ENCODE measurements around the gene CCL1.

CCL1 gene

GRCh38 chr17:34382621-34383124 lies 19.6 kb upstream of the CCL1 start:
- no peak for DNase-seq

- DNase-seq: no peak
Observed at GRCh38 chr17:34379868-34380267, 16.8 kb upstream of the CCL1 start.

GRCh38 chr17:34378664-34379101 lies 15.7 kb upstream of the CCL1 start:
- DNase-seq: no peak

GRCh38 chr17:34377078-34377823 lies 14.2 kb upstream of the CCL1 start:
- DNase-seq: no peak

- DNase-seq: no peak
Observed at GRCh38 chr17:34375426-34375997, 12.5 kb upstream of the CCL1 start.

GRCh38 chr17:34374457-34374856 lies 11.4 kb upstream of the CCL1 start:
- no peak for DNase-seq

GRCh38 chr17:34371405-34372100 lies 8.5 kb upstream of the CCL1 start:
- no peak for DNase-seq

GRCh38 chr17:34370997-34371395 lies 8.0 kb upstream of the CCL1 start:
- no peak for DNase-seq

GRCh38 chr17:34370376-34370996 lies 7.5 kb upstream of the CCL1 start:
- DNase-seq: no peak

GRCh38 chr17:34369571-34369970 lies 6.5 kb upstream of the CCL1 start:
- no peak for DNase-seq

GRCh38 chr17:34368946-34369500 lies 6.0 kb upstream of the CCL1 start:
- DNase-seq: no peak

- DNase-seq: no peak
Observed at GRCh38 chr17:34368196-34368945, 5.3 kb upstream of the CCL1 start.

- DNase-seq: no peak
Observed at GRCh38 chr17:34367486-34368195, 4.6 kb upstream of the CCL1 start.

- DNase-seq: no peak
Observed at GRCh38 chr17:34366529-34367107, 3.6 kb upstream of the CCL1 start.

- DNase-seq: no peak
Observed at GRCh38 chr17:34366010-34366409, 3.0 kb upstream of the CCL1 start.

- no peak for DNase-seq
Observed at GRCh38 chr17:34365340-34365739, 2.3 kb upstream of the CCL1 start.

GRCh38 chr17:34364751-34365150 lies 1.7 kb upstream of the CCL1 start:
- DNase-seq: no peak

- DNase-seq: peak; percentile 20
Observed at GRCh38 chr17:34361478-34362061, 1.5 kb downstream of the CCL1 start.

GRCh38 chr17:34360601-34361270 lies 2.3 kb downstream of the CCL1 start:
- DNase-seq: no peak

GRCh38 chr17:34358631-34359030 lies 4.4 kb downstream of the CCL1 start:
- no peak for DNase-seq
